Measurements from ENCODE around the gene DUSP10. TPM values are rescaled to one million over a fixed set of nuclear protein-coding genes. Genes with fewer than 3 reads are reported as not detected.

The DUSP10 gene
- total RNA-seq, 1 donor from 2014 or later, result 4.7 TPM

DNA sequence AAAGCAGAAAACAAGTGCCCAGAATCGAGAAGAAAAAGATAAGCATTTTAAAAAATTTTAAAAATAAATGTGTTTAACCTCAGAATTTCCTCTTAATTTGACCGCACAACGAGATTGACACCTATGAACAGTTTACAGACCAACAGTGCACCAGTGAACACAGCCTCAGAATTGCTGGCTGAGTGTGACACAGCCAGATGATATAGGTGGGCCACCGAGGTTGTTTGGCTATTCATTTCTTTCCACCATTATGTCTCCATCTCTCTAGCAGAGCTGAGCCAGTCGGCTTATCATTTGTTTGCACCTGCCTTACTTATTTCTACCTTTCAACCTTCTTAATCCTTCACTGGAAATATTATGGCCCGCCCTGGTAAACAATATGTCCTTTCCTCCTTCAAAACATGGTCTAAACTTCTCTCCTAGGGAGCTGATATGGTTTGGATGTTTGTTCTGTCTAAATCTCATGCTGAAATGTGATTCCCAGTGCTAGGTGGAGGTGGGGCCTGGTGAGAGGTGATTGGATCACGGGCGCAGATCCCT, 86.1 kb downstream of the DUSP10 start:
- H3K27ac ChIP-seq, result no peak overlapping the region
- H3K36me3 ChIP-seq, result no peaks in the 10 kb centered on the region
- no peak overlapping the region for H3K4me3 ChIP-seq
- H3K27me3 ChIP-seq, result no peaks in the 10 kb centered on the region
- no peaks in the 10 kb centered on the region for H3K4me1 ChIP-seq
- DNase-seq (ENCODE audit: extremely low spot score in 2 of 2), result no peak
- no peaks in the 10 kb centered on the region for H3K9me3 ChIP-seq
- TF ChIP-seq, protein P1, sequence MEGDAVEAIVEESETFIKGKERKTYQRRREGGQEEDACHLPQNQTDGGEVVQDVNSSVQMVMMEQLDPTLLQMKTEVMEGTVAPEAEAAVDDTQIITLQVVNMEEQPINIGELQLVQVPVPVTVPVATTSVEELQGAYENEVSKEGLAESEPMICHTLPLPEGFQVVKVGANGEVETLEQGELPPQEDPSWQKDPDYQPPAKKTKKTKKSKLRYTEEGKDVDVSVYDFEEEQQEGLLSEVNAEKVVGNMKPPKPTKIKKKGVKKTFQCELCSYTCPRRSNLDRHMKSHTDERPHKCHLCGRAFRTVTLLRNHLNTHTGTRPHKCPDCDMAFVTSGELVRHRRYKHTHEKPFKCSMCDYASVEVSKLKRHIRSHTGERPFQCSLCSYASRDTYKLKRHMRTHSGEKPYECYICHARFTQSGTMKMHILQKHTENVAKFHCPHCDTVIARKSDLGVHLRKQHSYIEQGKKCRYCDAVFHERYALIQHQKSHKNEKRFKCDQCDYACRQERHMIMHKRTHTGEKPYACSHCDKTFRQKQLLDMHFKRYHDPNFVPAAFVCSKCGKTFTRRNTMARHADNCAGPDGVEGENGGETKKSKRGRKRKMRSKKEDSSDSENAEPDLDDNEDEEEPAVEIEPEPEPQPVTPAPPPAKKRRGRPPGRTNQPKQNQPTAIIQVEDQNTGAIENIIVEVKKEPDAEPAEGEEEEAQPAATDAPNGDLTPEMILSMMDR (IDR thresholded peaks at IDR 0.05), result no peak
- TF ChIP-seq POLR2A (IDR thresholded peaks at IDR 0.05) (no peak), POLR2AphosphoS5 (IDR thresholded peaks at IDR 0.05; ENCODE audit: insufficient read depth in 1 of 2, low read depth in 1 of 2) (no peak)
- intact Hi-C loops (cut with DNase I), result no loop called here

Measured in vagina (tissue), 2 donors.